GM12874 (cell line): ENCODE results near the gene OAS3.

Source experiments
- TF ChIP-seq, protein P1 (sequence below): IDR thresholded peaks from 2 replicates; pipeline ENCODE4 v1.5.1; 2011; ENCODE audit warnings: low read depth, mild to moderate bottlenecking, control low read depth, low read length, moderate library complexity; ENCODE audit not compliant: insufficient read depth

The OAS3 gene

GRCh38 chr12:112964067-112964670 is 25.9 kb downstream of the OAS3 start:
- TF ChIP-seq, protein P1, sequence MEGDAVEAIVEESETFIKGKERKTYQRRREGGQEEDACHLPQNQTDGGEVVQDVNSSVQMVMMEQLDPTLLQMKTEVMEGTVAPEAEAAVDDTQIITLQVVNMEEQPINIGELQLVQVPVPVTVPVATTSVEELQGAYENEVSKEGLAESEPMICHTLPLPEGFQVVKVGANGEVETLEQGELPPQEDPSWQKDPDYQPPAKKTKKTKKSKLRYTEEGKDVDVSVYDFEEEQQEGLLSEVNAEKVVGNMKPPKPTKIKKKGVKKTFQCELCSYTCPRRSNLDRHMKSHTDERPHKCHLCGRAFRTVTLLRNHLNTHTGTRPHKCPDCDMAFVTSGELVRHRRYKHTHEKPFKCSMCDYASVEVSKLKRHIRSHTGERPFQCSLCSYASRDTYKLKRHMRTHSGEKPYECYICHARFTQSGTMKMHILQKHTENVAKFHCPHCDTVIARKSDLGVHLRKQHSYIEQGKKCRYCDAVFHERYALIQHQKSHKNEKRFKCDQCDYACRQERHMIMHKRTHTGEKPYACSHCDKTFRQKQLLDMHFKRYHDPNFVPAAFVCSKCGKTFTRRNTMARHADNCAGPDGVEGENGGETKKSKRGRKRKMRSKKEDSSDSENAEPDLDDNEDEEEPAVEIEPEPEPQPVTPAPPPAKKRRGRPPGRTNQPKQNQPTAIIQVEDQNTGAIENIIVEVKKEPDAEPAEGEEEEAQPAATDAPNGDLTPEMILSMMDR: no peak

DNA sequence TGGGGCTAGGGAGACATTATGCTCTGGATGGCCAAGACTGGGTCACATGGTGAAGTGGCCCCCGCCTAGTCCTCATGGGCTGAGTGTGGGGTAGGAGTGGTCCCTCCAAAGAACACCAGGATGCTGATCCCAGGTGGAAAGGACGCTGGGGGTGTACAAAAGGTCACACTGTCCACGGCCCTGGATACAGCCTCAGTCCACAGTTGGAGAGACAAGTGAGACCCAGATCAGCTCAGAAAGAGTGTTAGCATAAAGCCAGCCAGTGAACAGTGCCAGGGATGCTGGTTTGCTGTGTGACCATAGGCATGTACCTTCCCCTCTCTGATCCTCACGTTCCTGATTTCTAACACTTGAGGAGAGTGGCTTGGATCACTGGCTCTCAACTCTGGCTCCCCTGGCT is 26.6 kb downstream of the OAS3 start:
- TF ChIP-seq, protein P1: no peak

DNA sequence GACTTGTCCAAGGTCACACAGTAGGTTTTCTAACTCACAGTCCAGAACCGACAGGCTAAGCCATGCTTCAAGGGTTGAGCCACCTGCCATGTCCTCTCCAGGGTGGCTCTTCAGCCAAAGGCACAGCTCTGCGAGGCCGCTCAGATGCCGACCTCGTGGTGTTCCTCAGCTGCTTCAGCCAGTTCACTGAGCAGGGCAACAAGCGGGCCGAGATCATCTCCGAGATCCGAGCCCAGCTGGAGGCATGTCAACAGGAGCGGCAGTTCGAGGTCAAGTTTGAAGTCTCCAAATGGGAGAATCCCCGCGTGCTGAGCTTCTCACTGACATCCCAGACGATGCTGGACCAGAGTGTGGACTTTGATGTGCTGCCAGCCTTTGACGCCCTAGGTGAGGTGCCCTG is 27.4 kb downstream of the OAS3 start:
- TF ChIP-seq, protein P1: no peak

DNA sequence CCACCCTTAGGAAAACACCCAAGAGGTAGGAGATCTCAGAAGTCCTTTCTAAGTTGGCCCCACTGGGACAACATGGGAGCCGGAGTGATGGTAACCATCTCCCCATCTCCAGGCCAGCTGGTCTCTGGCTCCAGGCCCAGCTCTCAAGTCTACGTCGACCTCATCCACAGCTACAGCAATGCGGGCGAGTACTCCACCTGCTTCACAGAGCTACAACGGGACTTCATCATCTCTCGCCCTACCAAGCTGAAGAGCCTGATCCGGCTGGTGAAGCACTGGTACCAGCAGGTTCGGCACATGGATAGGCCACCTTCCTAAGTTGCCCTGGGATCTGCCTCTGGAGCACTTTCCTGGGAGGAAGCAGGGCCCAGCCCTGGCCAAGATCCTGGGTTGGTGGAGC is 29.0 kb downstream of the OAS3 start:
- TF ChIP-seq, protein P1: no peak

GRCh38 chr12:112967858-112968257 is 29.6 kb downstream of the OAS3 start:
- TF ChIP-seq, protein P1: no peak

GRCh38 chr12:112969547-112970306 is 31.5 kb downstream of the OAS3 start:
- TF ChIP-seq, protein P1: no peak

- TF ChIP-seq, protein P1: no peak
Observed at GRCh38 chr12:112970391-112970790, 32.1 kb downstream of the OAS3 start.
